ENCODE measurements around the gene ALG1.
"Not testable (repeated sequence)": the region's sequence is repeated elsewhere in the genome, so short reads cannot be mapped to it uniquely, and the experiment has no call there.

The ALG1 gene

GRCh38 chr16:5044581-5044980, 27.1 kb upstream of the ALG1 start:
- not testable (repeated sequence) for DNase-seq (ENCODE audit: low read depth in 2 of 2)

- DNase-seq (ENCODE audit: low read depth in 2 of 2): no peak
Measured at GRCh38 chr16:5045499-5046115, 26.0 kb upstream of the ALG1 start.

- no peak for DNase-seq (ENCODE audit: low read depth in 2 of 2)
Measured at GRCh38 chr16:5046914-5047313, 24.7 kb upstream of the ALG1 start.

GRCh38 chr16:5054876-5055865, 16.5 kb upstream of the ALG1 start:
- DNase-seq (ENCODE audit: low read depth in 2 of 2): no peak

GRCh38 chr16:5056352-5056751, 15.3 kb upstream of the ALG1 start:
- DNase-seq (ENCODE audit: low read depth in 2 of 2): peak; percentile 32 to 44

- no peak for DNase-seq (ENCODE audit: low read depth in 2 of 2)
Measured at GRCh38 chr16:5058476-5058875, 13.2 kb upstream of the ALG1 start.

- no peak for DNase-seq (ENCODE audit: low read depth in 2 of 2)
Measured at GRCh38 chr16:5059386-5060072, 12.1 kb upstream of the ALG1 start.

- no peak for DNase-seq (ENCODE audit: low read depth in 2 of 2)
Measured at GRCh38 chr16:5060073-5060641, 11.5 kb upstream of the ALG1 start.

- no peak for DNase-seq (ENCODE audit: low read depth in 2 of 2)
Measured at GRCh38 chr16:5062051-5062450, 9.6 kb upstream of the ALG1 start.

- no peak for DNase-seq (ENCODE audit: low read depth in 2 of 2)
Measured at GRCh38 chr16:5062790-5063765, 8.6 kb upstream of the ALG1 start.

GRCh38 chr16:5064915-5065314, 6.7 kb upstream of the ALG1 start:
- no peak for DNase-seq (ENCODE audit: low read depth in 2 of 2)

GRCh38 chr16:5065326-5065725, 6.3 kb upstream of the ALG1 start:
- no peak for DNase-seq (ENCODE audit: low read depth in 2 of 2)

- DNase-seq (ENCODE audit: low read depth in 2 of 2): no peak
Measured at GRCh38 chr16:5065813-5066212, 5.8 kb upstream of the ALG1 start, which contains the start of gene C16orf89. C16orf89 (minus strand) TSS chr16:5065956; CDS start chr16:5065908, 48 bp downstream.

GRCh38 chr16:5066511-5066910, 5.1 kb upstream of the ALG1 start:
- no peak for DNase-seq (ENCODE audit: low read depth in 2 of 2)

GRCh38 chr16:5069048-5069447, 2.6 kb upstream of the ALG1 start:
- no peak for DNase-seq (ENCODE audit: low read depth in 2 of 2)

- no peak for DNase-seq (ENCODE audit: low read depth in 2 of 2)
Measured at GRCh38 chr16:5069854-5070253, 1.8 kb upstream of the ALG1 start.

GRCh38 chr16:5070431-5071186, 1.0 kb upstream of the ALG1 start:
- DNase-seq (ENCODE audit: low read depth in 2 of 2): no peak

GRCh38 chr16:5071341-5071680, 332 bp upstream of the ALG1 start:
- DNase-seq (ENCODE audit: low read depth in 2 of 2): no peak

- DNase-seq (ENCODE audit: low read depth in 2 of 2): no peak
Measured at GRCh38 chr16:5072334-5073278, 963 bp downstream of the ALG1 start.

Data from stimulated activated CD8-positive, alpha-beta memory T cell treated with anti-CD3 and anti-CD28 coated beads, Interleukin-2, amount 100 ng/mL, for 48 hours (primary cell).